IMR-90 (cell line): ENCODE results near the gene ZNF547. TPM values are rescaled to one million over a fixed set of nuclear protein-coding genes. Genes with fewer than 3 reads are reported as not detected.
A peak's percentile ranks its signal among the peaks of the same experiment; 100 is the strongest.

ENCODE experiments used
- ATAC-seq: fragments of 200-7000 bp; cut with Tn5 transposase; 2 replicates; pipeline ENCODE4 v1.9.1; 2020; ENCODE audit warnings: low read depth, mild to moderate bottlenecking, moderate library complexity
- BruUV-seq: library from RNA; stranded (reverse); fragments of 400-500 nt; replicated peaks from 2 replicates; lab custom pipeline; 2021; lab: Mats Ljungman, UMichigan
- CTCF ChIA-PET: fragments of 300-600 bp; formaldehyde crosslinking; extraction: SDS; loops from one replicate; lab custom pipeline; 2021; ENCODE audit warnings: antibody characterized with exemption; lab: Yijun Ruan, JAX
- POLR2A ChIA-PET: fragments of 300-600 bp; sonication (Branson Sonifier 250); formaldehyde crosslinking; loops from one replicate; lab custom pipeline; 2022; ENCODE audit warnings: antibody characterized with exemption; ENCODE audit not compliant: unreplicated experiment; lab: Charles Lee
- DNase-seq: peaks from one replicate; pipeline ENCODE4 v3.0.0; 2013
- H2AFZ ChIP-seq: replicated peaks from 2 replicates; pipeline ENCODE3; 2013; ENCODE audit warnings: low read length, mild to moderate bottlenecking; ENCODE audit not compliant: poor library complexity
- H2AK5ac ChIP-seq: 2 replicates; pipeline ENCODE4 v1.6.1; 2013; ENCODE audit warnings: low read depth, low read length, inconsistent platforms
- H2AK9ac ChIP-seq: replicated peaks from 2 replicates; pipeline ENCODE3; 2013; ENCODE audit warnings: mild to moderate bottlenecking, low read depth, low read length, moderate library complexity; ENCODE audit not compliant: poor library complexity
- H2BK120ac ChIP-seq: 2 replicates; pipeline ENCODE4 v1.6.1; 2013; ENCODE audit warnings: low read depth, low read length, inconsistent platforms
- H2BK15ac ChIP-seq: 3 replicates; pipeline ENCODE4 v1.6.1; 2013; ENCODE audit warnings: low read depth, low read length, inconsistent platforms
- H2BK20ac ChIP-seq: 2 replicates; pipeline ENCODE4 v1.6.1; 2013; ENCODE audit warnings: low read depth, mild to moderate bottlenecking, inconsistent platforms, low read length, moderate library complexity
- H2BK5ac ChIP-seq: 2 replicates; pipeline ENCODE4 v1.6.1; 2013; ENCODE audit warnings: mild to moderate bottlenecking, low read depth, low read length, inconsistent platforms; ENCODE audit not compliant: poor library complexity, severe bottlenecking
- H3K14ac ChIP-seq: replicated peaks from 2 replicates; pipeline ENCODE4 v1.6.1; 2013; ENCODE audit warnings: low read depth, low read length, inconsistent platforms
- H3K18ac ChIP-seq: 2 replicates; pipeline ENCODE4 v1.6.1; 2013; ENCODE audit warnings: low read depth, low read length, control low read depth
- H3K23ac ChIP-seq: 2 replicates; pipeline ENCODE4 v1.6.1; 2013; ENCODE audit warnings: low read depth, low read length, inconsistent platforms
- H3K27ac ChIP-seq: 2 replicates; pipeline ENCODE4 v1.5.1; 2013; ENCODE audit warnings: mild to moderate bottlenecking, control low read depth, low read length; ENCODE audit not compliant: insufficient read depth
- H3K27me3 ChIP-seq: 2 replicates; pipeline ENCODE4 v1.6.1; 2013; ENCODE audit warnings: low read length; ENCODE audit not compliant: control insufficient read depth, insufficient read depth
- H3K36me3 ChIP-seq: 2 replicates; pipeline ENCODE4 v1.6.1; 2013; ENCODE audit warnings: low read length, mixed read lengths; ENCODE audit not compliant: control insufficient read depth, insufficient read depth
- H3K4ac ChIP-seq: 2 replicates; pipeline ENCODE4 v1.6.1; 2013; ENCODE audit warnings: low read depth, low read length, inconsistent platforms
- H3K4me1 ChIP-seq: 2 replicates; pipeline ENCODE4 v1.6.1; 2013; ENCODE audit warnings: low read length, mixed read lengths; ENCODE audit not compliant: control insufficient read depth, insufficient read depth
- H3K4me2 ChIP-seq: 2 replicates; pipeline ENCODE4 v1.6.1; 2013; ENCODE audit warnings: low read depth, mild to moderate bottlenecking, control low read depth, low read length, moderate library complexity
- H3K4me3 ChIP-seq: 2 replicates; pipeline ENCODE4 v1.5.1; 2013; ENCODE audit warnings: low read depth, mild to moderate bottlenecking, control low read depth, low read length, moderate library complexity; ENCODE audit not compliant: insufficient read depth
- H3K56ac ChIP-seq: 2 replicates; pipeline ENCODE4 v1.6.1; 2013; ENCODE audit warnings: low read length, inconsistent platforms; ENCODE audit not compliant: insufficient read depth; ENCODE audit errors: extremely low read depth
- H3K79me1 ChIP-seq, 2 experiments: 2 replicates each; pipeline ENCODE4 v1.6.1; 2013; ENCODE audit warnings: low read length in 2 of 2, inconsistent platforms in 1 of 2, low read depth in 1 of 2
- H3K9ac ChIP-seq: 2 replicates; pipeline ENCODE4 v1.6.1; 2013; ENCODE audit warnings: low read depth, low read length, control low read depth
- H3K9me1 ChIP-seq: 2 replicates; pipeline ENCODE4 v1.6.1; 2013; ENCODE audit warnings: low read length, inconsistent platforms; ENCODE audit not compliant: insufficient read depth
- H3K9me3 ChIP-seq: 2 replicates; pipeline ENCODE4 v1.6.1; 2013; ENCODE audit warnings: low read length; ENCODE audit not compliant: control insufficient read depth, insufficient read depth
- H4K20me1 ChIP-seq: 2 replicates; pipeline ENCODE4 v1.6.1; 2013; ENCODE audit warnings: low read length, inconsistent platforms; ENCODE audit not compliant: insufficient read depth
- H4K5ac ChIP-seq: 2 replicates; pipeline ENCODE4 v1.6.1; 2013; ENCODE audit warnings: mild to moderate bottlenecking, low read depth, low read length, control low read depth
- H4K8ac ChIP-seq, 2 experiments: 2 replicates each; pipeline ENCODE4 v1.6.1; 2013; ENCODE audit warnings: low read depth in 2 of 2, low read length in 2 of 2, control low read depth in 1 of 2, inconsistent platforms in 1 of 2
- H4K91ac ChIP-seq: 2 replicates; pipeline ENCODE4 v1.6.1; 2013; ENCODE audit warnings: low read depth, low read length, inconsistent platforms; ENCODE audit not compliant: insufficient read depth
- CEBPB ChIP-seq: IDR thresholded peaks from 2 replicates; pipeline ENCODE4 v1.6.1; 2012; ENCODE audit warnings: low read depth, low read length, improper control_type of control experiment
- MAFK ChIP-seq: IDR thresholded peaks from 2 replicates; pipeline ENCODE4 v1.6.1; 2012; ENCODE audit warnings: low read depth, low read length, improper control_type of control experiment
- MAZ ChIP-seq: IDR thresholded peaks from 2 replicates; pipeline ENCODE4 v1.6.1; 2012; ENCODE audit warnings: low read depth, mild to moderate bottlenecking, low read length, improper control_type of control experiment, moderate library complexity, borderline replicate concordance
- RAD21 ChIP-seq: IDR thresholded peaks from 2 replicates; pipeline ENCODE4 v1.6.1; 2012; ENCODE audit warnings: low read length, improper control_type of control experiment
- SMC3 ChIP-seq: fragments of 150-350 bp; IDR thresholded peaks from 2 replicates; pipeline ENCODE4 v1.6.1; 2016; ENCODE audit warnings: low read depth, mild to moderate bottlenecking, antibody characterized with exemption, low read length, moderate library complexity
- WGBS, 2 experiments: methylation state at CpG; one replicate each; pipeline versions ENCODE4 v1.1.5 to v1.1.7; 2013; ENCODE audit warnings: missing lambda C conversion rate in 2 of 2; ENCODE audit not compliant: insufficient read length in 1 of 2; ENCODE audit errors: extremely low coverage in 2 of 2; 5-methylcytosine and 5-hydroxymethylcytosine counted together
- dilution Hi-C: fragments of 300-500 bp; cut with HindIII; formaldehyde crosslinking; loops from one replicate; pipeline ENCODE4 v1.14.3; 2018; ENCODE audit warnings: low sequenced_read_pairs; ENCODE audit not compliant: unreplicated experiment
- in situ Hi-C: fragments of 300-500 bp; cut with MboI; formaldehyde crosslinking; loops from 3 replicates; pipeline ENCODE4 v1.14.3; 2019; ENCODE audit warnings: low sequenced_read_pairs, inconsistent platforms, mixed read lengths
- intact Hi-C: fragments of 100-400 bp; cut with micrococcal nuclease; formaldehyde crosslinking; loops from 2 replicates; pipeline ENCODE4 v1.10.0; 2022
- polyA plus RNA-seq, 3 experiments: library from polyadenylated mRNA; depleted of rRNA; stranded (reverse); fragments of >200 nt; gene quantifications; 2 replicates each; pipeline ENCODE4 v1.2.3, GENCODE V29; 2012; ENCODE audit warnings: low replicate concordance in 1 of 3
- total RNA-seq: library from RNA; depleted of rRNA; stranded (reverse); fragments of >200 nt; gene quantifications from 2 replicates; pipeline ENCODE4 v1.2.3, GENCODE V29; 2012
- TF ChIP-seq, protein P1 (sequence below): fragments of 150-350 bp; IDR thresholded peaks from 2 replicates; pipeline ENCODE4 v1.6.1; 2016; ENCODE audit warnings: low read depth, mild to moderate bottlenecking, low read length, moderate library complexity, borderline replicate concordance
- TF ChIP-seq, protein P2 (sequence below): conservative IDR thresholded peaks from 2 replicates; pipeline ENCODE4 v1.5.1; 2012; ENCODE audit warnings: mild to moderate bottlenecking, low read depth, low read length, improper control_type of control experiment

Gene ZNF547
- total and polyA plus RNA-seq, 2 of the 4 experiments (the other 2 are of a cell fraction) = 2.1 to 5.6 TPM

DNA sequence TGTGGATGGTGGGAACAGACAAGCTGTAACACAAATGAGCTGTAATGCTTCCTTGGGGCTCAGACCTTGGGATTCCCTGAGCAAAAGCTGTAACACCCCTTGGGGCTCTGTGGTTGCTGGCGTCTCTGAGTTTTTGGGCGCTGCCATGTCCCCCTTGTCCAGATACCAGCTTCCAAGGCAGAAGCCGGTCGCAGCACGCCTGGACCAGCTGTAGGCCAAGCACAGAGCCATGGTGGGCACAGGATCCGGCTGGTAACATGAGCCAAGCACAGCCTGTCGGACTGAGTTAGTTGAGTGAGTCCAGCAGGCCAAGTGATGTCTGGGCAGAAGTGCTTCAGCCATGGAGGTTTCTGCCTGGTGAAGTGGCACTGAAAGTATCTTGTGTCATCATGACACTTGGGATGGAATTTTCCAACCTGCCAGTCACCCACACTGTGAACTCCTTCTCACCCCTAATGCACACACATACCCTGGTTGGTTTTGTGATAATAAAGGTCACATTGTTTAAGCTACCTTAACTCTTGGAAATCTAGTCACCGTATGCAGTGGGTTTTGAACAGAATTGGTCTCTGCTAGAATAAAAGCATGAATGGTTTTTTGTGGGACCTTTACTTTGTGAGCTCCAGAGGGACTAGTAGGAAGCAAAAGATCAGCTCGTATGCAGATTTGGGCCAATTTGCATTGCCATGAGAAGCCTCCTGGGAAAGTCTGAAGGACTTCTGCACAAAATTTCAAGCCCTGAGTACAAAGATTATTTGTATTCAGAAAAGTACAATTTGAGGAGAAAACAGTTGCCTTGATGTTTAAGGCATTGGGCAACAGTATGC is 40.6 kb downstream of the ZNF547 start (continued):
- TF ChIP-seq MAZ = no peak

DNA sequence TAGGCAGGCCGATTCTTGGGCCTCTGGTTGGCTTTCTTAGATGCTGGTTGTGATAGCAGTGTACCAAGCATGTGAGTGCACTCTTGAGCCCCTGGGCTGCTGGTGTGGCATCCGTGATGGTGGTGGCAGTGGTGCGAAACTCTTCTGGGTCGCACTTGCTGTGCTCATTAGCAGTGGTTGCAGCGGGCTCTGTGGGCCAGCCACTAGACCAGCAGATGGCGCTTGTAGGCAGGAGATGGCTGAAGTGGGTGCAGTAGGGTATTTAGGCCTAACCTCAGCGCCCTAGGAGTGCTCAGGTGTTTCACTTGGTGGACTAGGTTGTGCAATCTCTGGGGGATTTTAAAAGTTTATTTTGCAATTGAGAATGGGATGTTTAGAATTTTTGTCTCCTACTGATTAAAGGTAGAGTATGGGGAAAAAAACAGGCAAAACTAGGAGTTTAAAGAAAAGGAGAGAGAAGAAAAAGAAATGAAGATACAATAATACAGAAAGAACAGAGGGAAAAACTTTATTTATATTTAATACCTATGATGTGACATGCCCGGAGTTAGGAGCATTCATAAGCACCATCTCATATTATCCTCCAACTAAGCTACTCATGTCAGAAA is 43.3 kb downstream of the ZNF547 start:
- no peak overlapping the region for H2BK120ac ChIP-seq
- H3K14ac ChIP-seq = no peak overlapping the region
- H3K27me3 ChIP-seq = no peaks in the 10 kb centered on the region
- no peak overlapping the region for H4K91ac ChIP-seq
- no peak overlapping the region for H3K23ac ChIP-seq
- no peak overlapping the region for H3K4me3 ChIP-seq
- no peaks in the 10 kb centered on the region; the same call in 1 of the 2 replicates for H3K36me3 ChIP-seq
- H2BK5ac ChIP-seq = no peak overlapping the region
- dilution Hi-C loops (no loop called here), in situ Hi-C loops (no loop called here), intact Hi-C loops (loop anchor here (5.0 kb wide), 1 partner anchor 751 kb away; no protein-coding TSS in a partner anchor)
- H3K4ac ChIP-seq = no peak overlapping the region
- no peak overlapping the region for H3K56ac ChIP-seq
- H3K4me1 ChIP-seq = no peaks in the 10 kb centered on the region
- H4K5ac ChIP-seq = no peak overlapping the region
- no peak overlapping the region for H3K9ac ChIP-seq
- H2AK9ac ChIP-seq = no peak overlapping the region
- no peak overlapping the region for H3K18ac ChIP-seq
- TF ChIP-seq SMC3 (peak; percentile 56), RAD21 (peak; percentile 75), CEBPB (peak; percentile 75), MAFK (no peak)
- TF ChIP-seq, protein P1, sequence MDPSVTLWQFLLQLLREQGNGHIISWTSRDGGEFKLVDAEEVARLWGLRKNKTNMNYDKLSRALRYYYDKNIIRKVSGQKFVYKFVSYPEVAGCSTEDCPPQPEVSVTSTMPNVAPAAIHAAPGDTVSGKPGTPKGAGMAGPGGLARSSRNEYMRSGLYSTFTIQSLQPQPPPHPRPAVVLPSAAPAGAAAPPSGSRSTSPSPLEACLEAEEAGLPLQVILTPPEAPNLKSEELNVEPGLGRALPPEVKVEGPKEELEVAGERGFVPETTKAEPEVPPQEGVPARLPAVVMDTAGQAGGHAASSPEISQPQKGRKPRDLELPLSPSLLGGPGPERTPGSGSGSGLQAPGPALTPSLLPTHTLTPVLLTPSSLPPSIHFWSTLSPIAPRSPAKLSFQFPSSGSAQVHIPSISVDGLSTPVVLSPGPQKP = no peak
- TF ChIP-seq, protein P2, sequence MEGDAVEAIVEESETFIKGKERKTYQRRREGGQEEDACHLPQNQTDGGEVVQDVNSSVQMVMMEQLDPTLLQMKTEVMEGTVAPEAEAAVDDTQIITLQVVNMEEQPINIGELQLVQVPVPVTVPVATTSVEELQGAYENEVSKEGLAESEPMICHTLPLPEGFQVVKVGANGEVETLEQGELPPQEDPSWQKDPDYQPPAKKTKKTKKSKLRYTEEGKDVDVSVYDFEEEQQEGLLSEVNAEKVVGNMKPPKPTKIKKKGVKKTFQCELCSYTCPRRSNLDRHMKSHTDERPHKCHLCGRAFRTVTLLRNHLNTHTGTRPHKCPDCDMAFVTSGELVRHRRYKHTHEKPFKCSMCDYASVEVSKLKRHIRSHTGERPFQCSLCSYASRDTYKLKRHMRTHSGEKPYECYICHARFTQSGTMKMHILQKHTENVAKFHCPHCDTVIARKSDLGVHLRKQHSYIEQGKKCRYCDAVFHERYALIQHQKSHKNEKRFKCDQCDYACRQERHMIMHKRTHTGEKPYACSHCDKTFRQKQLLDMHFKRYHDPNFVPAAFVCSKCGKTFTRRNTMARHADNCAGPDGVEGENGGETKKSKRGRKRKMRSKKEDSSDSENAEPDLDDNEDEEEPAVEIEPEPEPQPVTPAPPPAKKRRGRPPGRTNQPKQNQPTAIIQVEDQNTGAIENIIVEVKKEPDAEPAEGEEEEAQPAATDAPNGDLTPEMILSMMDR = peak; percentile 72
- no peak overlapping the region for H3K27ac ChIP-seq
- H2BK15ac ChIP-seq = no peak overlapping the region
- H3K79me1 ChIP-seq = peaks cover 2 to 4% of the 10 kb centered on the region in 2 experiments; a peak in 2 of 4 replicates
- ChIA-PET CTCF (interaction anchor here (1.0 to 1.6 kb wide), 2 partner anchors 13 to 17 kb away, joined by 3 to 4 read pairs; no protein-coding TSS in a partner anchor), POLR2A (interaction anchor here (0.6 kb wide), 1 partner anchor 42 kb away, joined by 3 read pairs; no protein-coding TSS in a partner anchor)
- peak; percentile 45 for DNase-seq
- 6% methylated on average over 3 of the region's 8 CpGs; no CpG with 5 or more reads in 1 of the 2 experiments for WGBS, 2 experiments
- H2AK5ac ChIP-seq = no peak overlapping the region
- peaks cover 5% of the 10 kb centered on the region for H3K9me1 ChIP-seq
- no peak overlapping the region for H3K4me2 ChIP-seq
- no peaks in the 10 kb centered on the region for H3K9me3 ChIP-seq
- ATAC-seq = peak; percentile 66
- no peak overlapping the region for H2BK20ac ChIP-seq
- H4K8ac ChIP-seq = no peak overlapping the region
- no TSS peak for BruUV-seq
- H4K20me1 ChIP-seq = no peaks in the 10 kb centered on the region
- peak overlapping the region; percentile 78 for H2AFZ ChIP-seq
